ENCODE data around the gene NR5A2.
"Not testable (repeated sequence)": the region's sequence is repeated elsewhere in the genome, so short reads cannot be mapped to it uniquely, and the experiment has no call there.

The NR5A2 gene

GRCh38 chr1:200172311-200172710 is 144.8 kb downstream of the NR5A2 start:
- DNase-seq: no peak

DNA sequence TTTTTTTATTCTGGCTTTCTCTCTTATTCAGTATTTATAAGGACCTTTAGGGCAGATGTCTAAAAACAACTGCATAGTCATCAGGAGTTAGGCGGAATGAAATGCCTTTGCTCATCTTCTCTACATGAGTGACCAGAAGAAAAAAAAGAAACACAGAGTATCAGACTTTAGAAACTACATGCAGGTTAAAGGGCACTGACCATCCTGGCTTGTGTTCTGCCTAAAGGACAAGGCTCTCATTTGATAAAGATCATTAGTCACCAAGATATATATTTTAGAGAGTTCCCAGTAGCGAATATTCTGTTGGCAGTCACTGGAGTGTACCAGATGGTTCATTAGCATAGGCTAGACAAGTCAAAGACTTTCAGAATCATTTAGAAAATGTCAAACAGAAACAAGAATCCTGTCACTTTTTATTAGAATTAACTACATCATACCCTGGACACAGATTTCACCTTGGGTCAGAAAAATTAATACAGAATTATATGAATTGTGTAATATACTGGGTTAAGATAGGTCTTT is 145.6 kb downstream of the NR5A2 start:
- DNase-seq: no peak

GRCh38 chr1:200174525-200175295 is 147.2 kb downstream of the NR5A2 start:
- DNase-seq: no peak

GRCh38 chr1:200176181-200176580 is 148.7 kb downstream of the NR5A2 start:
- no peak for DNase-seq

DNA sequence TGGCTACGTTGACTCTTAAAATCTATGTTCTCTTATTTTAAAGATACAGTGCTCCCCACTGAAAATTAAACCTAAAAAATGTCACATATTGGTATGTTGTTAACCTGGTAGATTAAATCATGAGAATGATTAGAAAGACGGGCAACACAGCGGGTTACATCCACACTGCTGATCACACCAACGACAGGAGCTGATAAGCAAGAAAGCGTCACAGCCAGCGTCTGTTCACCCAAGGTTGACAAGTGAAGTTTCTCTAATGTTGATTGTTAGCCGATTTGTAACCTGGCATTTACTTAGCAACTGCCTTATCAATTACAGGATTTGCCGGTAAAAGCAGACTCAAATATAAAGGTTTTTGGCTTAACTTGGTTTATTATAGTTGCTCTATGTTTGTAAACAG is 149.3 kb downstream of the NR5A2 start:
- no peak for DNase-seq

DNA sequence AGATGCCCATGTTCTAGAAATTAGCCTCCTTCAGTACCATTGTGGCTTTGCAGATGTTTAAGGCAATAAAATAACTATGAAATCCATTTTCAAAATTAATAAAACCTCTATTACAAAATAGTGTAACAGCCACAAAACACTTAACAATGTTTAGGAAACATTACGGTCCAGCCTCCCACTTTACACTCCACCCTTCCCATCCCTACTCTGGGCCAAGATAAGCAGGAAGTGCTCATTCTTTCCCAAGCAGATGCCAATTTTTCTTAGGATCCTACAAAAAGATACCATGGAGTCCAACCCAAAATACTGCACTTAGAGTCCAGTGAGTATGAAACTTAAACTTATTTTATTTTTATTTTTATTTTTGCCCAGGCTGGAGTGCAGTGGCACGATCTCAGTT is 150.8 kb downstream of the NR5A2 start:
- no peak for DNase-seq

DNA sequence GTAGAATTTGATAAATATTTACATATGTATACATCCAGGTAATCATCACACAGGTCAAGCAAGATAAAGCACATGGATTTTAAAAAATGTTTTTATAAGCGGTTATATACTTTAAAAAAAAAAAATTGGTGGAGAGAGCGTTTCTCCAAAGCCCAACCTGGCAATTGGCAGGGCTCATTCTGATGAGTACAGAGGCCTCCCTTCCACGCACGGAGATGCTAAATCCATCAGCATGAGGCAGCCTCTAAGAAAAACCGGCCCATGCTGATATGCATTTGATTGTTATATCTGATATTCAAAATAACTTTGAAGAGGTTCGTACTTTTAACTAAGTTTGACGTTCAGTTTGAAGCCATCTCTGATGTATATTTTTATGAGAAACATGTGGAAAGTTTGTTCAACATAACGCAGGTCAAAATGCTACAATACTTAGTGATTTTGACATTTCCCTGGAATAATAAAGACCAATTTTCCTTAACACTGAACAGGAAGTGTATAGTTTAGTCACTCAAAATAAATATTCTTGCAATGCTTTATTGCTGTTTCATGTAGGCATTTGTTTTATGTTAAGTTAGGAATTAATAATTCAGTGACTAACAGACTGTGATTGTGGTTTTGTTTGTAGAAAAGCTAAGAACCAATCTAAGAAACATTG is 151.7 kb downstream of the NR5A2 start:
- DNase-seq: no peak

DNA sequence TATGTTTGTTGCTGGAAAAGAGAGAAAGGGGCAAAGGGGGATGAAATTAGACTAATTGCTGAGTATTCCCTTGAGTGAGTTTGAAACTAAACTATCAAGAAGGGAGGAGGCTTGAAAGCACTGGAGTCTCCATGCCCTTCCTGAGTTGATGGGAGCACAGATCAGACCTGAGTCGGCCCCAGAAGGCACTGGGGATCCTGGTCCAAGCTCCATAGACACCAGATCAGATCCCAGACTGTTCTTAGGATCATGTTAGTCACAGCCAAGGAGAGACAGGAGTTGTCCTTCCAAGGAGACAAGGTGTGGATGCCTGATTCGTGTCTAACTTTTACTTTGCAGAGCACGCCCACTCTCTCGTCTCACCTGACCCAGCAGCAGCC is 152.3 kb downstream of the NR5A2 start:
- DNase-seq: no peak

GRCh38 chr1:200180821-200181220 is 153.3 kb downstream of the NR5A2 start:
- no peak for DNase-seq

DNA sequence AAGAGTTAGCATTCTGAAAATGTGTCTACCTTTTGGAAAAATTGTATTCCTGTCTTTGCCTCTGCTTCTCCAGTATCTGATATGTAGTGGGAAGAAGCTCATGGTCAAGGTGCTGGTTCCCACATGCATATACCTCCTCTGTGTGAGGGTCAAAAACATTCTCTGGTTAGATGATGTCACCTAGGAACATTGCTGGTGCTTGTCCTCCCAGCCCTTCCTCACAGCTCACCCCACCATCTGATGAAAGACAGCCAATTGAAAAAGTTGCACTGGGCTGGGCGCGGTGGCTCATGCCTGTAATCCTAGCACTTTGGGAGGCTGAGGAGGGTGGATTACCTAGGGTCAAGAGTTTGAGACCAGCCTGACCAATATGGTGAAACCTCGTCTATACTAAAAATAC is 154.4 kb downstream of the NR5A2 start:
- DNase-seq: no peak

- DNase-seq: no peak
Observed at GRCh38 chr1:200182701-200183100, 155.2 kb downstream of the NR5A2 start.

DNA sequence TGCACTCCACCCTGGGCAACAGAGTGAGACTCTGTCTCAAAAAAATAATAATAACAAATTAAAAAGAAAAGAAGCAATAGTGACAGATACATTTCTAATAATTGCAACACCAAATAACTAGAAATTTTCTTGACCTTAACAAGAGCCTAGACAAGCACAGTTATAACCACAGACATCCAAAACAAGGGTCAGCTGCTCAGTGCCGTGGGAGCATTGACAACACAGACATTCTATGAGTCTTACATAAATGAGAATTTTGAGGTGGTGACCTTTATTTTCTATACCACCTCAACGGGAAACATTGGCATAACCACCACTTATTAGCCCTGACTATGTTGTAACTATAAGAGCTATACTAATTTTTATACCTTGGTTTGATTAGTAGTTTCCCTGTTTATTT is 156.1 kb downstream of the NR5A2 start:
- DNase-seq: no peak

GRCh38 chr1:200184196-200184595 is 156.7 kb downstream of the NR5A2 start:
- peak; percentile 92 for DNase-seq

- not testable (repeated sequence) for DNase-seq
Observed at GRCh38 chr1:200185191-200185590, 157.7 kb downstream of the NR5A2 start.

DNA sequence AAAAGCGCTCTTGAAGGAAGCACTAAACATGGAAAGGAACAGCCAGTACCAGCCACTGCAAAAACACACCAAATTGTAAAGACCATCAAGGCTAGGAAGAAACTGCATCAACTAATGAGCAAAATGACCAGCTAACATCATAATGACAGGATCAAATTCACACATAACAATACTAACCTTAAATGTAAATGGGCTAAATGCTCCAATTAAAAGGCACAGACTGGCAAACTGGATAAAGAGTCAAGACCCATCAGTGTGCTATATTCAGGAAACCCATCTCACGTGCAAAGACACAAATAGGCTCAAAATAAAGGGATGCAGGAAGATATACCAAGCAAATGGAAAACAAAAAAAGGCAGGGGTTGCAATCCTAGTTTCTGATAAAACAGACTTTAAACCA is 159.8 kb downstream of the NR5A2 start:
- not testable (repeated sequence) for DNase-seq

DNA sequence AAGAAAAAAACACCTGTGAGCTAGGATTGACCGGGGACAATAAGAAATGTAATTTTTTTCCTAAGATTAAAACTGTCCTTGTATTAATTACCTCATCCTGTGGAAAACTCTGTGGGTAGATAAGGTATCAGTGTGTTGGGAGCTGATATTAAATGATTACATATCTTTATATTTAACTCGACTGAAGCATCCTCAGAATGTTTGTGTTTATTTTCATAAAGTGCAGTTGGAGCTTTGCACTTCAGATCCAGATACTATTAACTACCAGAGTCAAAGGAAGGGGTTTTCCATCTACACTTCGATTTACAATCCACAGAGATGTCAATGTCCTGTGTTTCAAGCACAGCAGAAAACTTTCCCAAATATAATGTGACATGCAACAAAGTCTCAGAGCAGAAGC is 164.5 kb downstream of the NR5A2 start:
- DNase-seq: no peak

- no peak for DNase-seq
Observed at GRCh38 chr1:200194477-200194876, 167.0 kb downstream of the NR5A2 start.

DNA sequence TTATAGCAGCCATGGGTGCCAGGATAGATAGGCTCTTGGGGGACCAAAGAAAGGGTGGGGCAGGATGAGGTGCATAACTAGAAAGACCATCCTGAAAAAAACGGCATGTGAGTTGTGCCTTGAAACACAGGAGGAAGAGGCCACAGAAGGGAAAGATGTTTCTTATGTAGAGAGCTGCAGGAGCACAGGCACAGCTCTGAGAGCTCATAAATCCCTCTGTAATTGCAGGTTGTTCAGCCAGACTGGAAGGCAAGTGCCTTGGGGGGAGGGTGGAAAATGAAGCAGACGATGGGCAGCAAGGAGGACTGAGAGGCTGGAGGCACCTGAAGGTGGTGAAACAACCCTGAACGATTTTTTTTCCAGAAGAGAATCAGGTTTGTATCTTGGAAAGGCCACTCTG is 170.7 kb downstream of the NR5A2 start:
- DNase-seq: peak; percentile 37

DNA sequence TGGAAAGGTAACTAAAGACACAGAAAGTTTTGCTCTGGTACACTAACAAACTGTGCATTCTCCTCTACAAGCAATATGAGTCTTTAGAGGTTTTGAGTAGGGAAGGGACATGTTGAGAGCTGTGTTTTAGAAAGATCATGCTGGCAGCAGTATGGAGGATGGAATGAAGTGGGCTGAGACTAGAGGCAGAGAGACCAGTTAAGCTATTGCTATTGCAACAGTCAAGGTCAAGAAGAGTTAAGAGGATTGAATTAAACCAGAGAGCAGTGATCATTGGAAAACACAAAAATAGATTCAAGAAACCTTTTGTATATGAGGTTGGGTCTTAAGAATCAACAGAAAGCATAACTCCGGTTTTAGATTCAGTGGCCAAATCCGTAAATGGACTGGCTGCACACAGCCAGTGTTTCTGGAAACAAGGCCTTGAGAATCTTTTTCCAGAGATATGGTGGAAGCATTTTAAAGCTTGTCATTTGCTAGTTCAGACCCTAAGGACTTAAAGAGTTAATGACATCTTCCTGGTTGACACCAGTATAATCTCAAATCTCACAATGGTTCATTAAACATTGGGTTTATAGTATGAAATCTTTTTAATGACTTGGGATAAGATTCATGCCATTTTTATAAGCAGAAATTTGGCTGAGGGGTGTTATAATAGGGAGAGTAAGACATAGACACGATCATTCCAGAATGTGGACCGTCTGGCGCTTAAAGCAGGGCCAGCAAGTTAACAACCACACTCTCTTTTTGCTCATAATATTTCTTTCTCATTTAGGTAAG is 177.9 kb downstream of the NR5A2 start:
- no peak for DNase-seq

GRCh38 chr1:200206340-200206739 is 178.8 kb downstream of the NR5A2 start:
- no peak for DNase-seq

- DNase-seq: no peak
Observed at GRCh38 chr1:200206761-200207160, 179.3 kb downstream of the NR5A2 start.

DNA sequence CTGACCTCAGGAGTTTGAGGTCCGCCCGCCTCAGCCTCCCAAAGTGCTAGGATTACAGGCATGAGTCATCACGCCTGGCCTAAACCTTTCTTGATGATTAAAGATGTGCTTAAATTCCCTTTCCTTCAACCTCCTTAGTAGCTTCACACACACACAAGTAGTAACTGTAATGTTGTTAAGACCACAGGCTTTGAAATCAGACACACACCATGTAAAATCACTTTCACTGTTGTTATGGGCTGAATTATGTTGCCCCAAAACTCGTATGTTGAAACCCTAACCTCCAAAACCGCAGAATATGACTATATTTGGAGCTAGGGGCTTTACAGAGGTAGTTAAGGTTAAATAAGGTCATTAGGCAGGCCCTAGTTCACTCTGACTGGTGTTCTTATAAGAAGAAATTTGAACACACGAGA is 180.2 kb downstream of the NR5A2 start:
- DNase-seq: no peak

GRCh38 chr1:200211157-200211556 is 183.6 kb downstream of the NR5A2 start:
- DNase-seq: no peak

- no peak for DNase-seq
Observed at GRCh38 chr1:200213392-200213791, 185.9 kb downstream of the NR5A2 start.

All from NCI-H345 (cell line).